HG02973 (cell line): Measurements from ENCODE around the gene ZDHHC6.
"Not testable (repeated sequence)": the region's sequence is repeated elsewhere in the genome, so short reads cannot be mapped to it uniquely, and the experiment has no call there.

Source experiments
- ATAC-seq: cut with Tn5 transposase; IDR thresholded peaks from one replicate; pipeline ENCODE4 v1.9.1; 2021; ENCODE audit warnings: moderate library complexity; ENCODE audit not compliant: unreplicated experiment

Gene ZDHHC6

GRCh38 chr10:112446055-112446854 lies 459 bp downstream of the ZDHHC6 start:
- ATAC-seq = no peak

GRCh38 chr10:112442063-112442462 lies 4.7 kb downstream of the ZDHHC6 start:
- peak; percentile 34 for ATAC-seq

GRCh38 chr10:112441520-112441919 lies 5.2 kb downstream of the ZDHHC6 start:
- no peak for ATAC-seq

GRCh38 chr10:112438356-112438755 lies 8.4 kb downstream of the ZDHHC6 start:
- ATAC-seq = no peak

- no peak for ATAC-seq
Observed at GRCh38 chr10:112434988-112435619, 11.6 kb downstream of the ZDHHC6 start.

- ATAC-seq = no peak
Observed at GRCh38 chr10:112433136-112433535, 13.6 kb downstream of the ZDHHC6 start.

- no peak for ATAC-seq
Observed at GRCh38 chr10:112429654-112430230, 17.0 kb downstream of the ZDHHC6 start.

GRCh38 chr10:112429147-112429546 lies 17.6 kb downstream of the ZDHHC6 start:
- ATAC-seq = no peak

- no peak for ATAC-seq
Observed at GRCh38 chr10:112426111-112426510, 20.6 kb downstream of the ZDHHC6 start.

GRCh38 chr10:112424651-112425050 lies 22.1 kb downstream of the ZDHHC6 start:
- no peak for ATAC-seq

GRCh38 chr10:112421731-112422130 lies 25.0 kb downstream of the ZDHHC6 start:
- ATAC-seq = no peak

GRCh38 chr10:112412696-112413095 lies 34.0 kb downstream of the ZDHHC6 start:
- no peak for ATAC-seq

GRCh38 chr10:112409755-112410154 lies 37.0 kb downstream of the ZDHHC6 start:
- no peak for ATAC-seq

GRCh38 chr10:112409299-112409698 lies 37.4 kb downstream of the ZDHHC6 start:
- ATAC-seq = no peak

GRCh38 chr10:112407696-112408095 lies 39.0 kb downstream of the ZDHHC6 start:
- ATAC-seq = no peak

- ATAC-seq = not testable (repeated sequence)
Observed at GRCh38 chr10:112406806-112407205, 39.9 kb downstream of the ZDHHC6 start.

GRCh38 chr10:112404617-112405016 lies 42.1 kb downstream of the ZDHHC6 start:
- no peak for ATAC-seq

- ATAC-seq = no peak
Observed at GRCh38 chr10:112402917-112403316, 43.8 kb downstream of the ZDHHC6 start.

GRCh38 chr10:112397592-112397991 lies 49.1 kb downstream of the ZDHHC6 start:
- ATAC-seq = no peak

GRCh38 chr10:112395809-112396530 lies 50.7 kb downstream of the ZDHHC6 start:
- ATAC-seq = no peak

- no peak for ATAC-seq
Observed at GRCh38 chr10:112394475-112394875, 52.2 kb downstream of the ZDHHC6 start.
